Liver (tissue), 9 donors: ENCODE data around the gene SHB. TPM values are rescaled to one million over a fixed set of nuclear protein-coding genes. Genes with fewer than 3 reads are reported as not detected.
A peak's percentile ranks its signal among the peaks of the same experiment; 100 is the strongest.

Experiments
- DNase-seq: peaks from one replicate; pipeline ENCODE4 v3.0.0-alpha.2; 2017; ENCODE audit warnings: low spot score
- H3K27ac ChIP-seq, 2 donors: one replicate each; pipeline ENCODE4 v1.7.0; 2013; ENCODE audit warnings: inconsistent platforms in 2 of 2, low read length in 2 of 2, control low read depth in 1 of 2, low read depth in 1 of 2, mild to moderate bottlenecking in 1 of 2
- H3K27me3 ChIP-seq, 4 donors: one replicate each; pipeline versions ENCODE4 v1.6.1 to v1.7.0; 2013; ENCODE audit warnings: low read length in 3 of 4, inconsistent platforms in 1 of 4, mild to moderate bottlenecking in 1 of 4, moderate library complexity in 1 of 4; ENCODE audit not compliant: control insufficient read depth in 4 of 4, insufficient read depth in 4 of 4
- H3K36me3 ChIP-seq, 4 donors: one replicate each; pipeline versions ENCODE4 v1.6.1 to v1.7.0; 2013; ENCODE audit warnings: low read length in 3 of 4, mild to moderate bottlenecking in 3 of 4, low read depth in 1 of 4, moderate library complexity in 1 of 4; ENCODE audit not compliant: control insufficient read depth in 4 of 4, insufficient read depth in 3 of 4
- H3K4me1 ChIP-seq, 4 donors: one replicate each; pipeline versions ENCODE4 v1.6.1 to v1.7.0; 2013; ENCODE audit warnings: low read length in 3 of 4, mild to moderate bottlenecking in 3 of 4, moderate library complexity in 1 of 4; ENCODE audit not compliant: control insufficient read depth in 4 of 4, insufficient read depth in 4 of 4
- H3K4me3 ChIP-seq, 3 donors: one replicate each; pipeline versions ENCODE4 v1.6.1 to v1.7.0; 2013; ENCODE audit warnings: low read length in 3 of 3, control low read depth in 1 of 3, low read depth in 1 of 3, mild to moderate bottlenecking in 1 of 3
- H3K9ac ChIP-seq, 2 donors: one replicate each; pipeline ENCODE4 v1.7.0; 2013; ENCODE audit warnings: low read length in 2 of 2, mild to moderate bottlenecking in 2 of 2, moderate library complexity in 2 of 2, control low read depth in 1 of 2, low read depth in 1 of 2
- H3K9me3 ChIP-seq, 4 donors: one replicate each; pipeline versions ENCODE4 v1.6.1 to v1.7.0; 2013; ENCODE audit warnings: low read length in 3 of 4; ENCODE audit not compliant: control insufficient read depth in 4 of 4
- EGR1 ChIP-seq, 2 donors: IDR thresholded peaks; 2 replicates each; pipeline ENCODE4 v1.6.1; 2016 to 2018; ENCODE audit warnings: antibody characterized with exemption in 2 of 2, low read depth in 2 of 2
- FOXA1 ChIP-seq: IDR thresholded peaks from 2 replicates; pipeline ENCODE4 v1.6.1; 2016; ENCODE audit warnings: antibody characterized with exemption
- GABPA ChIP-seq, 2 donors: IDR thresholded peaks in 1 of 2; conservative IDR thresholded peaks in 1 of 2; 2 replicates each; pipeline ENCODE4 v1.6.1; 2016; ENCODE audit warnings: antibody characterized with exemption in 2 of 2, mild to moderate bottlenecking in 1 of 2, moderate library complexity in 1 of 2
- HNF4A ChIP-seq, 2 donors: conservative IDR thresholded peaks; 2 replicates each; pipeline ENCODE4 v1.6.1; 2016; ENCODE audit warnings: antibody characterized with exemption in 2 of 2, mild to moderate bottlenecking in 2 of 2
- HNF4G ChIP-seq: IDR thresholded peaks from 2 replicates; pipeline ENCODE4 v1.6.1; 2016; ENCODE audit warnings: antibody characterized with exemption
- JUND ChIP-seq, 2 donors: IDR thresholded peaks; 2 replicates each; pipeline ENCODE4 v1.6.1; 2016; ENCODE audit warnings: antibody characterized with exemption in 2 of 2
- NR2F2 ChIP-seq: IDR thresholded peaks from 2 replicates; pipeline ENCODE4 v1.6.1; 2016; ENCODE audit warnings: antibody characterized with exemption
- RAD21 ChIP-seq, 2 donors: IDR thresholded peaks; 2 replicates each; pipeline ENCODE4 v1.6.1; 2016; ENCODE audit warnings: antibody characterized with exemption in 2 of 2, mild to moderate bottlenecking in 2 of 2
- SP1 ChIP-seq: IDR thresholded peaks from 2 replicates; pipeline ENCODE4 v1.6.1; 2018; ENCODE audit warnings: antibody characterized with exemption, mild to moderate bottlenecking
- TAF1 ChIP-seq: conservative IDR thresholded peaks from 2 replicates; pipeline ENCODE4 v1.6.1; 2016; ENCODE audit warnings: antibody characterized with exemption, mild to moderate bottlenecking
- YY1 ChIP-seq: IDR thresholded peaks from 2 replicates; pipeline ENCODE4 v1.6.1; 2016; ENCODE audit warnings: antibody characterized with exemption, mild to moderate bottlenecking
- WGBS: extraction: QIAGEN DNeasy Blood & Tissue Kit; methylation state at CpG from one replicate; pipeline ENCODE4 v1.1.7; 2013; 5-methylcytosine and 5-hydroxymethylcytosine counted together
- polyA plus RNA-seq, 2 donors: library from polyadenylated mRNA; stranded (reverse) in 1 of 2; unstranded in 1 of 2; fragments of 200-250 nt in 1 of 2; fragments of >200 nt in 1 of 2; fragmentation: Nextera tagmentation in 1 of 2; extraction: Ambion mirVana in 1 of 2; gene quantifications; one replicate each; pipeline versions ENCODE4 v1.2.1 to v1.2.3, GENCODE V29; 2013 to 2015
- total RNA-seq, 2 donors: library from RNA; depleted of rRNA; stranded (reverse); fragments of >200 nt; gene quantifications; one replicate each; pipeline ENCODE4 v1.2.3, GENCODE V29; 2014
- TF ChIP-seq, protein P1 (sequence below): fragments of 150-350 bp; IDR thresholded peaks from 2 replicates; pipeline ENCODE4 v1.5.1; 2017; ENCODE audit warnings: improper control_type of control experiment, low read depth, low read length; ENCODE audit not compliant: missing input control
- TF ChIP-seq, protein P2 (sequence below): IDR thresholded peaks from 2 replicates; pipeline ENCODE4 v1.6.1; 2016; ENCODE audit warnings: antibody characterized with exemption
- TF ChIP-seq, protein P3 (sequence below): IDR thresholded peaks from 2 replicates; pipeline ENCODE4 v1.6.1; 2016; ENCODE audit warnings: antibody characterized with exemption, mild to moderate bottlenecking
- TF ChIP-seq, protein P4 (sequence below): IDR thresholded peaks from 2 replicates; pipeline ENCODE4 v1.6.1; 2016; ENCODE audit warnings: antibody characterized with exemption
- TF ChIP-seq, protein P5 (sequence below): IDR thresholded peaks from 2 replicates; pipeline ENCODE4 v1.6.1; 2016; ENCODE audit warnings: antibody characterized with exemption
- donor health status: healthy.
- donor health status: healthy.
- donor health status: healthy.
- donor health status: healthy.
- donor health status: healthy.

SHB gene
- total and polyA plus RNA-seq, 4 donors = 3.4 to 17.3 (median 7.0) TPM

DNA sequence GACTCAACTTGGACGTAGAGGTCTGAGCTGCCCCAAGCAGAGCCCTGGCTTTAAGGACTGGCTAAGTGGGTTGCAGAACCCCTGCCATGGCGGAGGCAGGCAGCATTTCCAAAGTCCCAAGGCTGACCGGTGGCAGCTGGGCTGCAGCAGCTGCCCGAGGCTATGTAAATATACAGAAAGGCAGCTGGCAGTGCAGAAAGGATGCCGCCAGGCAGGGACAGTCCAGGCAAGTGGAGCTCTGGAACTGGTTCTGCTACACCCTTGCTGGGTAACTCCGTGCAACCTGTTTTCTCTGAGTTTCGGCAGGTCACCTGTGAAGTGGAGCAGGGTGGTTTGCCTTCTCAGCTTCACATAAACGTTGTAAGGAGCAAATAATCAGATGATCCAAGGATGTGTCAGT is 46.0 kb downstream of the SHB start (continued):
- TF ChIP-seq, protein P1, sequence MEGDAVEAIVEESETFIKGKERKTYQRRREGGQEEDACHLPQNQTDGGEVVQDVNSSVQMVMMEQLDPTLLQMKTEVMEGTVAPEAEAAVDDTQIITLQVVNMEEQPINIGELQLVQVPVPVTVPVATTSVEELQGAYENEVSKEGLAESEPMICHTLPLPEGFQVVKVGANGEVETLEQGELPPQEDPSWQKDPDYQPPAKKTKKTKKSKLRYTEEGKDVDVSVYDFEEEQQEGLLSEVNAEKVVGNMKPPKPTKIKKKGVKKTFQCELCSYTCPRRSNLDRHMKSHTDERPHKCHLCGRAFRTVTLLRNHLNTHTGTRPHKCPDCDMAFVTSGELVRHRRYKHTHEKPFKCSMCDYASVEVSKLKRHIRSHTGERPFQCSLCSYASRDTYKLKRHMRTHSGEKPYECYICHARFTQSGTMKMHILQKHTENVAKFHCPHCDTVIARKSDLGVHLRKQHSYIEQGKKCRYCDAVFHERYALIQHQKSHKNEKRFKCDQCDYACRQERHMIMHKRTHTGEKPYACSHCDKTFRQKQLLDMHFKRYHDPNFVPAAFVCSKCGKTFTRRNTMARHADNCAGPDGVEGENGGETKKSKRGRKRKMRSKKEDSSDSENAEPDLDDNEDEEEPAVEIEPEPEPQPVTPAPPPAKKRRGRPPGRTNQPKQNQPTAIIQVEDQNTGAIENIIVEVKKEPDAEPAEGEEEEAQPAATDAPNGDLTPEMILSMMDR = no peak
- TF ChIP-seq HNF4G = peak; percentile 32
- TF ChIP-seq, protein P2, sequence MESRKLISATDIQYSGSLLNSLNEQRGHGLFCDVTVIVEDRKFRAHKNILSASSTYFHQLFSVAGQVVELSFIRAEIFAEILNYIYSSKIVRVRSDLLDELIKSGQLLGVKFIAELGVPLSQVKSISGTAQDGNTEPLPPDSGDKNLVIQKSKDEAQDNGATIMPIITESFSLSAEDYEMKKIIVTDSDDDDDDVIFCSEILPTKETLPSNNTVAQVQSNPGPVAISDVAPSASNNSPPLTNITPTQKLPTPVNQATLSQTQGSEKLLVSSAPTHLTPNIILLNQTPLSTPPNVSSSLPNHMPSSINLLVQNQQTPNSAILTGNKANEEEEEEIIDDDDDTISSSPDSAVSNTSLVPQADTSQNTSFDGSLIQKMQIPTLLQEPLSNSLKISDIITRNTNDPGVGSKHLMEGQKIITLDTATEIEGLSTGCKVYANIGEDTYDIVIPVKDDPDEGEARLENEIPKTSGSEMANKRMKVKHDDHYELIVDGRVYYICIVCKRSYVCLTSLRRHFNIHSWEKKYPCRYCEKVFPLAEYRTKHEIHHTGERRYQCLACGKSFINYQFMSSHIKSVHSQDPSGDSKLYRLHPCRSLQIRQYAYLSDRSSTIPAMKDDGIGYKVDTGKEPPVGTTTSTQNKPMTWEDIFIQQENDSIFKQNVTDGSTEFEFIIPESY = peak; percentile 39

DNA sequence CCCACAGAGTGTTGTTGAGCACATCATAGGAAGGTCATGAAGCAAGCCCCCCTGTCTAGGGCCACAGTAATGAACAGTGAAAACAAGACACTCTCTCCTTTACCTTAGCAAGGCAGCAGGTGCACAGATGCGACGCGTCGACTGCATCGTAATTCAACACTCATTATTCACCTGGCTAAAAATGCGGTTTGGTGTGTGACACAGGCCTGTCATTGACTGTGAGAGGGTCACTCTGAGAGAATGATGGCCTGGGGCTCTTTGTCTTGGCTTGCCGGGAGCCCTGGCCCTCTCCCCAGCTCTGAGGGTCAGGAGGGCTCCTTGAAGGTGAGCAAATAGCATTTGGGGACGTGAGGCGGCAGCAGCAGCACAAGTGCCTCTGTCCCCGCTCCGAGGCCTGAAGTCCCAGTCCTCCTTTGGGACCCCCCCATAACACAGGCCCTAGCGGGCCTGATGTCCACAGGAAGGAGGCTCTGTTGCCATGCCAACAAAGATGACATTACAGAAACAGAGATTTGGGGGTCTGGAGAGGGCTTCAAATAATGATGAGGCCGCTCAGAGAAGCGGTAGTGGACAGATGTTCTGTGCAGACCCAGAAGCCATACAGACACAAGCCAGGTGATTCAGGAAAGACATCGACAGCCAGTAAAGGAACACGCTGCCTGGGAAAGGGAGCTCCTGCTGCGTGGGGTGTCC is 46.7 kb downstream of the SHB start:
- WGBS = 93% methylated on average over 17 of the region's 17 CpGs
- H3K27me3 ChIP-seq = no peaks in the 10 kb centered on the region
- peaks cover 31 to 91% (median 84%) of the 10 kb centered on the region in 4 donors for H3K4me1 ChIP-seq
- H3K4me3 ChIP-seq = no peak overlapping the region
- no peak for DNase-seq
- H3K9me3 ChIP-seq = no peaks in the 10 kb centered on the region
- TF ChIP-seq HNF4G = no peak
- TF ChIP-seq, protein P2 = no peak
- no peak for TF ChIP-seq YY1
- TF ChIP-seq RAD21 (IDR thresholded peaks at IDR 0.05) = no peak
- TF ChIP-seq, protein P3, sequence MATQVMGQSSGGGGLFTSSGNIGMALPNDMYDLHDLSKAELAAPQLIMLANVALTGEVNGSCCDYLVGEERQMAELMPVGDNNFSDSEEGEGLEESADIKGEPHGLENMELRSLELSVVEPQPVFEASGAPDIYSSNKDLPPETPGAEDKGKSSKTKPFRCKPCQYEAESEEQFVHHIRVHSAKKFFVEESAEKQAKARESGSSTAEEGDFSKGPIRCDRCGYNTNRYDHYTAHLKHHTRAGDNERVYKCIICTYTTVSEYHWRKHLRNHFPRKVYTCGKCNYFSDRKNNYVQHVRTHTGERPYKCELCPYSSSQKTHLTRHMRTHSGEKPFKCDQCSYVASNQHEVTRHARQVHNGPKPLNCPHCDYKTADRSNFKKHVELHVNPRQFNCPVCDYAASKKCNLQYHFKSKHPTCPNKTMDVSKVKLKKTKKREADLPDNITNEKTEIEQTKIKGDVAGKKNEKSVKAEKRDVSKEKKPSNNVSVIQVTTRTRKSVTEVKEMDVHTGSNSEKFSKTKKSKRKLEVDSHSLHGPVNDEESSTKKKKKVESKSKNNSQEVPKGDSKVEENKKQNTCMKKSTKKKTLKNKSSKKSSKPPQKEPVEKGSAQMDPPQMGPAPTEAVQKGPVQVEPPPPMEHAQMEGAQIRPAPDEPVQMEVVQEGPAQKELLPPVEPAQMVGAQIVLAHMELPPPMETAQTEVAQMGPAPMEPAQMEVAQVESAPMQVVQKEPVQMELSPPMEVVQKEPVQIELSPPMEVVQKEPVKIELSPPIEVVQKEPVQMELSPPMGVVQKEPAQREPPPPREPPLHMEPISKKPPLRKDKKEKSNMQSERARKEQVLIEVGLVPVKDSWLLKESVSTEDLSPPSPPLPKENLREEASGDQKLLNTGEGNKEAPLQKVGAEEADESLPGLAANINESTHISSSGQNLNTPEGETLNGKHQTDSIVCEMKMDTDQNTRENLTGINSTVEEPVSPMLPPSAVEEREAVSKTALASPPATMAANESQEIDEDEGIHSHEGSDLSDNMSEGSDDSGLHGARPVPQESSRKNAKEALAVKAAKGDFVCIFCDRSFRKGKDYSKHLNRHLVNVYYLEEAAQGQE = no peak
- TF ChIP-seq NR2F2 = no peak
- TF ChIP-seq HNF4A (conservative IDR thresholded peaks at IDR 0.05) = no peak
- no peak for TF ChIP-seq JUND (IDR thresholded peaks at IDR 0.05)
- no peak for TF ChIP-seq TAF1
- no peak for TF ChIP-seq FOXA1
- TF ChIP-seq, protein P4, sequence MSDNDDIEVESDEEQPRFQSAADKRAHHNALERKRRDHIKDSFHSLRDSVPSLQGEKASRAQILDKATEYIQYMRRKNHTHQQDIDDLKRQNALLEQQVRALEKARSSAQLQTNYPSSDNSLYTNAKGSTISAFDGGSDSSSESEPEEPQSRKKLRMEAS = no peak
- no peak for TF ChIP-seq GABPA (IDR thresholded peaks at IDR 0.05 in 1 of 2, conservative IDR thresholded peaks at IDR 0.05 in 1 of 2)
- TF ChIP-seq, protein P1 = no peak
- TF ChIP-seq EGR1 (IDR thresholded peaks at IDR 0.05; ENCODE audit: low read depth in 2 of 2) = no peak
- TF ChIP-seq SP1 = no peak
- TF ChIP-seq, protein P5, sequence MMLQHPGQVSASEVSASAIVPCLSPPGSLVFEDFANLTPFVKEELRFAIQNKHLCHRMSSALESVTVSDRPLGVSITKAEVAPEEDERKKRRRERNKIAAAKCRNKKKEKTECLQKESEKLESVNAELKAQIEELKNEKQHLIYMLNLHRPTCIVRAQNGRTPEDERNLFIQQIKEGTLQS = no peak
- H3K27ac ChIP-seq = peak overlapping the region; percentile 80 to 82
- no peaks in the 10 kb centered on the region for H3K36me3 ChIP-seq
- no peak overlapping the region for H3K9ac ChIP-seq
